Tongue (tissue), 2 donors: ENCODE measurements around the gene UGP2. TPM values are rescaled to one million over a fixed set of nuclear protein-coding genes. Genes with fewer than 3 reads are reported as not detected.
"Not testable (repeated sequence)": the region's sequence is repeated elsewhere in the genome, so short reads cannot be mapped to it uniquely, and the experiment has no call there.

Experiments
- DNase-seq: peaks from one replicate; pipeline ENCODE4 v3.0.0-alpha.2; 2015
- total RNA-seq: library from RNA; depleted of rRNA; stranded (reverse); fragments of >200 nt; gene quantifications from one replicate; pipeline ENCODE4 v1.2.3, GENCODE V29; 2014

The UGP2 gene
- total RNA-seq: 545 TPM

DNA sequence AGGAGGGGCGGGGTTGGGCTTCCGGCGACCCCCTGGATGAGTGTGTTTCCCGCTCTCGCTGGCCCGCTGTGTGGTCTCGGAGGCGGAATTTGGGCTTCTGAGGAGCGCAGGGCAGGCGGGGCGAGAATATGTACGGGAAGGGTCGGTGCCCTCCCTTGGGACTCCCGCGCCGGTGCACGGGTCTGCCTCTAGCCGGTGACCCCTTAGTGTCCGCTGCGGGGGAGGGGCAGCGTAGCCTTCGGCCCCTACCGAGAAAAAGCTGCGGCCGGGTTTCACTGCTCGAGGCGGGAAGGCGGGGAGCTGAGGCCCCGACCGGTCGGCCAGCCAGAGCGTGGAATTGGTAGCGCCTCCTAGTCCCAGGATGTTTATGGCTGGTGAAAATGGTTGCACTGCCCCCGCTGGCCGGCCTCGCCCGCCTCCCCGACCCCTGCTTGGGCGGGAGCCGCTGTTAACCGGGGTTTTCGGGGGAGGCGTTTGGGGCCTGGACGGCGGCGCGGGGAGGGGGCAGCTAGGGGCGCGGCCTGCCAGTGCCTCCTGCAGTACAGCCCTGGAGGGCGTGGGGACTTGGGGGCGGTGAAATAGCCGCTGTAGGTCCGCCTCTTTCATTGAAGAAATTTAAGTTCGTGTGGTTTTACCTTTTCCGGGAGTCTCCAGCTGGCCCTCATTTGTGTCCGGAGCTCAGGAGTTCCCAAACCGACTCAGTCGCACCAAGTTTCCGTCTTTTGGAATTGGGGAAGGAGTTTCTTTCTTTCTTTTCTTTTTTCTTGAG is at the start of gene UGP2:
UGP2 (plus strand) TSS at position 643 of the 769 bp plus-strand sequence. CDS start 290 bp downstream, outside the sequence.
- peak; percentile 96 for DNase-seq

DNA sequence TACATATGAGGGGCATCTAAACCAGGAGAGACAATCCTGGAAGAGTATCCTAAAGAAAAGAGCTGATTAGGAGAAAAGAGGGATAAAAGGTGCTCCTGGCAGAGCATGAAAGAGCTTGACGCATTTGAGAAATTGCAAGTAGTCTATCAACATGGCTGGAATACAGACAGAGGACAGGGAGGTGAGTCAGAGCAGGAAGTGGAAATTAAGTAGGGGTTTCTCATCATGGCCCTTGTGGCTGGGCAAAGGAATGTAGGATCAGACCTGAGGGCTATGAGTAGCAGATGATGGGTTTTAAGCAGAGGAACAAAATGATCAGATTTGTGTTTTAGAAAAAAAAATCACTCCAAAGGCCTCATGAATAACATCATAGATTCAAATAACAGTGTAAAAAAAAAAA is 49.2 kb upstream of the UGP2 start:
- no peak for DNase-seq

- DNase-seq: no peak
These were observed 45.3 kb upstream of the UGP2 start for GRCh38 chr2:63796366-63796765.

DNA sequence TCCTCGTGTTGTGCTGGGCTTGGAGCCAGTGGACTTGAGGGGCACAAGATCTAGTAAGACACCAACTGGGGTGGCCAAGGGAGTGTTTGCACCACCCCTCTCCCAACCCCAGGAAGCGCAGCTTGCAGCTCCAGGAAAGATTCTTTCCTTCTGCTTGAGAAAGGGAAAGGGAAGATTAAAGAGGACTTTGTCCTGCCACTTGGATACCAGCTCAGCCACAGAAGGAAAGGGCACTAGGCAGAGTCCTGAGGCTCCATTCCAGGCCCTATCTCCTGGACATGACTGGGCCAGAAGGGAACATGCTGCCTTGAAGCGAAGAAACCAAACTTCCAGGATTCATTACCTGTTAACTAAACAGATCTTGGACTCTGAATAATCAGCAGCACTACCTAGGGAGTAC is 44.9 kb upstream of the UGP2 start:
- no peak for DNase-seq

DNA sequence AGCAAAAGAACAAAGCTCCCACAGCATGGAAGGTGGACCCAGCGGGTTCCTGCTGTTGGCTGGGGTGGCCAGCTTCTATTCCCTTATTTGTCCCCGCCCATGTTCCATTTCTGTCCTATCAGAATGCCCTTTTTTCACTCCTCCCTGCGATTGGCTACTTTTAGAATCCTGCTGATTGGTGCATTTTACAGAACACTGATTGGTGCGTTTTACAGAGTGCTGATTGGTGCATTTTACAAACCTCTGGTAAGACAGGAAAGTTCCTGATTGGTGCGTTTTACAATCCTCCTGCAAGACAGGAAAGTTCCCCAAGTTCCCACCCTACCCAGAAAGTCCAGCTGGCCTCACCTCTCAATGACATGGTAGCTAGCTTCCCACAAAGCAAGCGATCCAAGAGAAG is 40.2 kb upstream of the UGP2 start:
- DNase-seq: no peak

- no peak for DNase-seq
These were observed 36.3 kb upstream of the UGP2 start for GRCh38 chr2:63805412-63805811.

DNA sequence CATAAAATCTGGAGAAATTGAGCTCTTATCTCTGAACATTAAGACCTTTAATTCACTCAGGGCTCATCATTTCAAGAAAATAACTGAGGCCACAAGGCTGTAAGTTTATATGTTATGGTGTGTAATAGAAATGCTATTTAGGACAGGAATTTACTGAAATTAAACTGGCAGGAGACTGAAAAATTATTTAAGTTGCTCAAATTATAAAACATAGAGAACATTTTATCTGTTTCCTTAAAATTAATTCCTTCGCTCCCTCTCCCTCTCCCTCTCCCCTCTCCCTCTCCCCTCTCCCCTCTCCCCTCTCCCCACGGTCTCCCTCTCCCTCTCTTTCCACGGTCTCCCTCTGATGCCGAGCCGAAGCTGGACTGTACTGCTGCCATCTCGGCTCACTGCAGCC is 33.7 kb upstream of the UGP2 start:
- not testable (repeated sequence) for DNase-seq

DNA sequence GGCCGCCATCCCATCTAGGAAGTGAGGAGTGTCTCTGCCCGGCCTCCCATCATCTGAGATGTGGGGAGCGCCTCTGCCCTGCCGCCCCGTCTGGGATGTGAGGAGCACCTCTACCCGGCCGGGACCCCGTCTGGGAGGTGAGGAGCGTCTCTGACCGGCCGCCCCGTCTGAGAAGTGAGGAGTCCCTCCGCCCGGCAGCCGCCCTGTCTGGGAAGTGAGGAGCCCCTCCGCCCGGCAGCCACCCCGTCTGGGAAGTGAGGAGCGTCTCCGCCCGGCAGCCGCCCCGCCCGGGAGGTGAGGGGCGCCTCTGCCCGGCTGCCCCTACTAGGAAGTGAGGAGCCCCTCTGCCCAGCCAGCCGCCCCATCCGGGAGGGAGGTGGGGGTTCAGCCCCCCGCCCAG is 32.8 kb upstream of the UGP2 start:
- DNase-seq: not testable (repeated sequence)

GRCh38 chr2:63811063-63811462 is 30.6 kb upstream of the UGP2 start:
- DNase-seq: no peak

DNA sequence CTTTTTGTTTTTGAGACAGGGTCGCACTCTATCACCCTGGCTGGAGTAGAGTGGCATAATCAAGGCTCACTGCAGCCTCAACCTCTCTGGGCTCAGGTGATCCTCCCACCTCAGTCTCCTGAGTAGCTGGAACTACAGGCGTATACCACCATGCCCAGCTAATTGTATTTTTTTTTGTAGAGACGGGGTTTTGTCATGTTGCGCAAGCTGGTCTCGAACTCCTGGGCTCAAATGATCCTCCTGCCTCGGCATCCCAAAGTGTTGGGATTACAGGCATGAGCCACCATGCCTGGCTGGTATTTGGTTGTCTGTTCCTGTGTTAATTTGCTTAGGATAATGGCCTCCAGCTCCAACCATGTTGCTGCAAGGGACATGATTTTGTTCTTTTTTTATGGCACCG is 29.8 kb upstream of the UGP2 start:
- DNase-seq: not testable (repeated sequence)

GRCh38 chr2:63814114-63814513 is 27.6 kb upstream of the UGP2 start:
- no peak for DNase-seq

- DNase-seq: no peak
These were observed 24.3 kb upstream of the UGP2 start for GRCh38 chr2:63817382-63817781.

- no peak for DNase-seq
These were observed 23.4 kb upstream of the UGP2 start for GRCh38 chr2:63818271-63818670.

GRCh38 chr2:63819256-63819655 is 22.4 kb upstream of the UGP2 start:
- DNase-seq: no peak

- peak; percentile 78 for DNase-seq
These were observed 21.7 kb upstream of the UGP2 start for GRCh38 chr2:63819765-63820717.

DNA sequence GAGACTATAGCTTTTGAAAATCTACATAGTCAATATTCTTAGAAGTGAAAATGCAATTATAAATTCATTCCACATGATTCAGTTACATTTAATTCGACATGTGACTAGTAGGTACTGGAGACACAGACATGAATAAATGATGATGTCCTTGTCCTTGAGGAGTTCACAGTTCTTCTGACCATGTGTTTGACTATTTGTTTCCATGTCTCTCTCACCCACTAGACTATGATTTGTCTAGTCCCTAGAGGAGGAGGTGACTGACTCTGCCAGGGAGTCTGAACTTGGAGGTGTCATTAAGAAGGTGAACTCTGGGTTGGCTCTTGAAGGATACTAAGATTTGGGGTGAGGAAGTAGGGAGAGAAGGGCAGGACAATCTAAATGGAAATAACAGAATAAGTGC is 20.7 kb upstream of the UGP2 start:
- no peak for DNase-seq

DNA sequence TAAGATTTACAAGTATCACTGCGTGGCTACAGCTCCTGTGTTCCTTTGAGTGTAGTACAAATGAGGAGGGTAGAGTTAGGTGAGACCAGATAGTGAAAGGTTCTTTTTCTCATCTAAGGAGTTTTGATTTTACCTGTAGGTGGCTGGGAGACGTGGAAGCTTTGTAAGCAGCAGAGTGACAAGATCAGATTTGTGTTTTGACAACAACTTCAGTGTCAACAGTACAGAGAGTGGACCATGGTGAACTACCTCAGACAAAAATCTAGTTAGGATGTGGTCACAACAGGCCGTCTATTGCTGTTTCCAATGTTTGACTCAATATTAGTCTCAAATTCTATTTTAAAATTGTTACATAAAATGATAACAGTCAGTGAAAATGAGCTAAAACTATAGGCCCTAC is 20.3 kb upstream of the UGP2 start:
- no peak for DNase-seq

- no peak for DNase-seq
These were observed 19.2 kb upstream of the UGP2 start for GRCh38 chr2:63822478-63822877.

DNA sequence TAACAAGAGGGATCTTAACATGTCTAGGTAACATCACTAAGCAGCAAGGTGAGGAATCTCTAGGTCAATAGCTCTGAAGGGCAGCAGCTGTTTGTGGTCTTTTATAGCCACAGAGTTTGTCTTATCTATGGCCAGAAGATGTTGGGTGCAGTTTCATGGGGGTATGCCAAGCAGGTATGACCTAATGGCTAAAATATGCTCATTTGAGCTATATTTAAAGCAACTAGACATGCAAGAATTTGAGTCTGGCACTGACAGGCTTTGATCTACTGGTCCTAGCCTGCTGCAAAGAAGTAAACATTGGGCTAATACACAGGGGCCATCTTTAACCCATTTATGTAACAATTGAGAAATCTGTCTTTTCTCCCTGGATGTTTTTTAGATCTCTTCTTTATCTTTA is 13.9 kb upstream of the UGP2 start:
- DNase-seq: no peak

DNA sequence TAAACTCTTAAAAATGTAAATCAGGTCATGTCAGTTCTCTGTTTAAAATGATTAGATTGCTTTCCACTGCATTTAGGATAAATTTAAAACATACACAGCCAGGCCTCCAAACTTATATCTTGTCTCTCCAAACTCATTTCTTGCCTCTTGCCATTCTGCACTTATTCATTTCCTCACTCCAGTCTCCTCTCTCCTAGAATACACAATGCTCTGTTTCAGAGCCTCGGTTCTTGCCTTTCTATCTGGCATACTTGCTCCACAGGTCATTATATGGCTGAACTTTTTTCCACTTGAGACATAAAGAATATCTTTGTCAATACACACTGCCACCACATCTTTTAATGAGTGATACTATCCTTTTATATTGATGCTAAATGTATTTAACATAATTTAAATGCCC is 10.5 kb upstream of the UGP2 start:
- no peak for DNase-seq

DNA sequence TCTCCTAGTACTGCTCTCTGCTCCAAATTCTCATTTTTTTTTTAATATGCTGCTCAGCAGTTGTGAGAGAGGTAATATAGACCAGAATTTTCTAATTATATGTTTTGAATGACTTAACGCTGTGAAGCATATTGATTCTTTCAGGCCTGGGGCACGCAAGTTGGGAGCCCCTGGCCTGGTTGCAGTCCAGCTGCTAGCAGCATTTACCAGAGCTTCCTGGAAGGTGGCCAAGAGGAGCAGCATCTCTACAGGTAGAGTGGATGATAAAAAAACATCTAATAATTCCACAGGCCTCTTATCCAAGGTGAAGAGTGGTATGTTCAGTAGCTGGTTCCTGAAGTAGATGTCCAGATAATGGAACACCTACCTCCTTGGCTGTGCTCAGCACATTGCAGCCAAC is 7.3 kb upstream of the UGP2 start:
- no peak for DNase-seq

GRCh38 chr2:63837036-63837594 is 4.6 kb upstream of the UGP2 start:
- no peak for DNase-seq
